Chondrocyte (in vitro differentiated cells): ENCODE measurements around the gene RFTN2. TPM values are rescaled to one million over a fixed set of nuclear protein-coding genes. Genes with fewer than 3 reads are reported as not detected.
"Not testable (repeated sequence)": the region's sequence is repeated elsewhere in the genome, so short reads cannot be mapped to it uniquely, and the experiment has no call there.

Source experiments
- DNase-seq: peaks from one replicate; pipeline ENCODE4 v3.0.0; 2021; ENCODE audit warnings: mixed read lengths, low spot score
- H3K27ac Mint-ChIP-seq: one replicate; pipeline ENCODE4 v1.8.0; 2021; ENCODE audit warnings: mild to moderate bottlenecking, moderate library complexity, mixed read lengths; ENCODE audit not compliant: unreplicated experiment
- H3K27me3 Mint-ChIP-seq: 2 replicates; pipeline ENCODE4 v1.8.0; 2021; ENCODE audit warnings: low read depth, mixed read lengths
- H3K36me3 Mint-ChIP-seq: 2 replicates; pipeline ENCODE4 v1.8.0; 2021; ENCODE audit warnings: low read depth, mixed read lengths
- H3K4me1 Mint-ChIP-seq: 2 replicates; pipeline ENCODE4 v1.8.0; 2021; ENCODE audit warnings: low read depth, mild to moderate bottlenecking, mixed read lengths
- H3K4me3 Mint-ChIP-seq: one replicate; pipeline ENCODE4 v1.8.0; 2021; ENCODE audit warnings: mild to moderate bottlenecking, moderate library complexity, mixed read lengths; ENCODE audit not compliant: unreplicated experiment
- H3K9me3 Mint-ChIP-seq: 2 replicates; pipeline ENCODE4 v1.8.0; 2021; ENCODE audit warnings: low read depth, mixed read lengths
- CTCF ChIP-seq: fragments of 200-600 bp; sonication (generic); IDR thresholded peaks from 2 replicates; pipeline ENCODE4 v1.5.0; 2021; ENCODE audit warnings: antibody characterized with exemption, mild to moderate bottlenecking, moderate library complexity
- total RNA-seq: library from RNA; stranded (reverse); gene quantifications from 3 replicates; pipeline ENCODE4 v1.2.1, GENCODE V29; 2021

RFTN2 gene
- total RNA-seq, 1 donor from 2014 or later = 11.5 TPM

GRCh38 chr2:197591339-197592072 lies 83.9 kb downstream of the RFTN2 start:
- H3K4me3 Mint-ChIP-seq = no peak overlapping the region
- H3K36me3 Mint-ChIP-seq = peaks cover 21% of the 10 kb centered on the region
- DNase-seq = no peak
- no peak for TF ChIP-seq CTCF
- H3K4me1 Mint-ChIP-seq = no peaks in the 10 kb centered on the region
- H3K27ac Mint-ChIP-seq = no peak overlapping the region
- no peaks in the 10 kb centered on the region for H3K27me3 Mint-ChIP-seq
- H3K9me3 Mint-ChIP-seq = peaks cover 3% of the 10 kb centered on the region

GRCh38 chr2:197587255-197587654 lies 88.1 kb downstream of the RFTN2 start:
- H3K4me3 Mint-ChIP-seq, H3K9me3 Mint-ChIP-seq, H3K4me1 Mint-ChIP-seq, H3K27ac Mint-ChIP-seq, H3K27me3 Mint-ChIP-seq, DNase-seq: not testable (repeated sequence)
- peaks cover 13% of the 10 kb centered on the region for H3K36me3 Mint-ChIP-seq

GRCh38 chr2:197580166-197580565 lies 95.2 kb downstream of the RFTN2 start:
- not testable (repeated sequence) for H3K27me3 Mint-ChIP-seq, H3K27ac Mint-ChIP-seq, H3K36me3 Mint-ChIP-seq, DNase-seq, H3K4me3 Mint-ChIP-seq, H3K9me3 Mint-ChIP-seq
- H3K4me1 Mint-ChIP-seq = peaks cover 16% of the 10 kb centered on the region

- H3K4me3 Mint-ChIP-seq, H3K9me3 Mint-ChIP-seq, H3K27ac Mint-ChIP-seq, H3K27me3 Mint-ChIP-seq, DNase-seq: not testable (repeated sequence)
- peaks cover 16% of the 10 kb centered on the region for H3K4me1 Mint-ChIP-seq
- peaks cover 13% of the 10 kb centered on the region for H3K36me3 Mint-ChIP-seq
Measured at GRCh38 chr2:197578294-197578693, 97.1 kb downstream of the RFTN2 start.

GRCh38 chr2:197577446-197577845 lies 97.9 kb downstream of the RFTN2 start:
- no peak for DNase-seq
- no peak for TF ChIP-seq CTCF
- H3K4me3 Mint-ChIP-seq = no peak overlapping the region

GRCh38 chr2:197576631-197577030 lies 98.8 kb downstream of the RFTN2 start:
- Mint-ChIP-seq H3K36me3 (peaks cover 25% of the 10 kb centered on the region), H3K9me3 (peaks cover 7% of the 10 kb centered on the region), H3K27me3 (no peaks in the 10 kb centered on the region), H3K4me1 (peaks cover 24% of the 10 kb centered on the region), H3K4me3 (no peak overlapping the region), H3K27ac (peak overlapping the region; percentile 13)
- TF ChIP-seq CTCF = no peak
- no peak for DNase-seq

More at GRCh38 chr2:197577446-197577845, 97.9 kb downstream of the RFTN2 start:
- H3K27ac Mint-ChIP-seq = no peak overlapping the region
- peaks cover 7% of the 10 kb centered on the region for H3K9me3 Mint-ChIP-seq
- H3K4me1 Mint-ChIP-seq = peaks cover 16% of the 10 kb centered on the region
- H3K36me3 Mint-ChIP-seq = peaks cover 19% of the 10 kb centered on the region
- no peaks in the 10 kb centered on the region for H3K27me3 Mint-ChIP-seq

- Mint-ChIP-seq H3K27ac (no peak overlapping the region), H3K27me3 (no peaks in the 10 kb centered on the region), H3K4me3 (no peak overlapping the region), H3K4me1 (peaks cover 30% of the 10 kb centered on the region), H3K9me3 (peaks cover 7% of the 10 kb centered on the region), H3K36me3 (peaks cover 25% of the 10 kb centered on the region)
- no peak for DNase-seq
- TF ChIP-seq CTCF = no peak
Measured at GRCh38 chr2:197575987-197576386, 99.4 kb downstream of the RFTN2 start.
